Measurements from ENCODE around the gene SH3RF3.

SH3RF3 gene

GRCh38 chr2:109353806-109354745, 225.1 kb downstream of the SH3RF3 start:
- no peak for DNase-seq (ENCODE audit: low read depth)

- DNase-seq (ENCODE audit: low read depth): no peak
Observed at GRCh38 chr2:109355192-109355843, 226.3 kb downstream of the SH3RF3 start.

GRCh38 chr2:109356324-109357035, 227.5 kb downstream of the SH3RF3 start:
- DNase-seq (ENCODE audit: low read depth): no peak

GRCh38 chr2:109364217-109364616, 235.2 kb downstream of the SH3RF3 start:
- DNase-seq (ENCODE audit: low read depth): no peak

- DNase-seq (ENCODE audit: low read depth): no peak
Observed at GRCh38 chr2:109365131-109365530, 236.1 kb downstream of the SH3RF3 start.

- DNase-seq (ENCODE audit: low read depth): no peak
Observed at GRCh38 chr2:109367683-109368082, 238.7 kb downstream of the SH3RF3 start.

- no peak for DNase-seq (ENCODE audit: low read depth)
Observed at GRCh38 chr2:109368798-109369197, 239.8 kb downstream of the SH3RF3 start.

GRCh38 chr2:109369671-109370191, 240.7 kb downstream of the SH3RF3 start:
- DNase-seq (ENCODE audit: low read depth): no peak

GRCh38 chr2:109370399-109371035, 241.5 kb downstream of the SH3RF3 start:
- DNase-seq (ENCODE audit: low read depth): no peak

GRCh38 chr2:109371481-109372170, 242.6 kb downstream of the SH3RF3 start:
- no peak for DNase-seq (ENCODE audit: low read depth)

- no peak for DNase-seq (ENCODE audit: low read depth)
Observed at GRCh38 chr2:109372171-109372568, 243.2 kb downstream of the SH3RF3 start.

GRCh38 chr2:109372614-109373013, 243.6 kb downstream of the SH3RF3 start:
- DNase-seq (ENCODE audit: low read depth): no peak

- DNase-seq (ENCODE audit: low read depth): no peak
Observed at GRCh38 chr2:109373791-109374547, 245.0 kb downstream of the SH3RF3 start.

GRCh38 chr2:109374548-109375130, 245.6 kb downstream of the SH3RF3 start:
- no peak for DNase-seq (ENCODE audit: low read depth)

GRCh38 chr2:109375131-109375561, 246.1 kb downstream of the SH3RF3 start:
- DNase-seq (ENCODE audit: low read depth): no peak

GRCh38 chr2:109375656-109376055, 246.7 kb downstream of the SH3RF3 start:
- DNase-seq (ENCODE audit: low read depth): no peak

- no peak for DNase-seq (ENCODE audit: low read depth)
Observed at GRCh38 chr2:109376115-109376514, 247.1 kb downstream of the SH3RF3 start.

- no peak for DNase-seq (ENCODE audit: low read depth)
Observed at GRCh38 chr2:109376796-109377495, 247.9 kb downstream of the SH3RF3 start.

- DNase-seq (ENCODE audit: low read depth): no peak
Observed at GRCh38 chr2:109377976-109378375, 249.0 kb downstream of the SH3RF3 start.

Data from stromal cell of bone marrow (primary cell).